Stomach (tissue), 9 donors: ENCODE measurements around the gene PLCH1. TPM values are rescaled to one million over a fixed set of nuclear protein-coding genes. Genes with fewer than 3 reads are reported as not detected.

Experiments
- DNase-seq, 2 donors: peaks; one replicate each; pipeline versions ENCODE4 v3.0.0 to v3.0.0-alpha.2; 2013 to 2019
- H3K27ac ChIP-seq, 5 donors: fragments of 200-600 bp in 4 of 5; sonication (generic) in 4 of 5; one replicate each; pipeline ENCODE4 v1.5.1; 2013 to 2019; ENCODE audit warnings: mild to moderate bottlenecking in 1 of 5, moderate library complexity in 1 of 5
- H3K27me3 ChIP-seq, 3 donors: fragments of 200-600 bp; sonication (generic); one replicate each; pipeline ENCODE4 v1.5.1; 2017 to 2019; ENCODE audit warnings: mixed run types in 1 of 3
- H3K36me3 ChIP-seq, 4 donors: fragments of 200-600 bp; sonication (generic); 1 replicate in 3 of 4; 2 replicates in 1 of 4; pipeline ENCODE4 v1.5.1; 2016 to 2019
- H3K4me1 ChIP-seq, 4 donors: fragments of 200-600 bp; sonication (generic); one replicate each; pipeline ENCODE4 v1.5.1; 2016 to 2019
- H3K4me3 ChIP-seq, 4 donors: fragments of 200-600 bp; sonication (generic) in 3 of 4; one replicate each; pipeline ENCODE4 v1.5.1; 2016 to 2019; ENCODE audit warnings: mild to moderate bottlenecking in 1 of 4
- H3K9me3 ChIP-seq, 4 donors: fragments of 200-600 bp; sonication (generic); one replicate each; pipeline ENCODE4 v1.5.1; 2016 to 2019
- CTCF ChIP-seq, 7 experiments: fragments of 450-650 bp in 4 of 7; fragments of 200-600 bp in 3 of 7; sonication (generic) in 3 of 7; IDR thresholded peaks; one replicate each; pipeline ENCODE4 v1.5.1; 2016 to 2019; ENCODE audit warnings: antibody characterized with exemption in 7 of 7, control low read depth in 2 of 7, mild to moderate bottlenecking in 1 of 7
- EP300 ChIP-seq: sonication (generic); formaldehyde crosslinking; IDR thresholded peaks from one replicate; pipeline ENCODE4 v1.6.1; 2017; ENCODE audit warnings: antibody characterized with exemption
- POLR2A ChIP-seq, 4 donors: fragments of 450-650 bp; IDR thresholded peaks; one replicate each; pipeline ENCODE4 v1.6.1; 2016; ENCODE audit warnings: antibody characterized with exemption in 4 of 4, control low read depth in 2 of 4, mild to moderate bottlenecking in 1 of 4, moderate library complexity in 1 of 4
- POLR2AphosphoS5 ChIP-seq, 3 donors: sonication (generic); formaldehyde crosslinking; IDR thresholded peaks; one replicate each; pipeline ENCODE4 v1.6.1; 2016; ENCODE audit warnings: antibody characterized with exemption in 3 of 3
- WGBS, 5 donors: extraction: QIAGEN DNeasy Blood & Tissue Kit in 3 of 5; methylation state at CpG; one replicate each; pipeline versions ENCODE4 v1.1.5 to v1.1.7; 2013 to 2018; 5-methylcytosine and 5-hydroxymethylcytosine counted together
- intact Hi-C: fragments of 100-400 bp; cut with DNase I; formaldehyde crosslinking; loops from one replicate; pipeline ENCODE4 v1.15.1; 2023; ENCODE audit warnings: low total_unique reads
- polyA plus RNA-seq, 3 donors: library from polyadenylated mRNA; stranded (reverse); fragments of 200-250 nt; gene quantifications; one replicate each; pipeline ENCODE4 v1.2.3, GENCODE V29; 2013
- total RNA-seq, 5 donors: library from RNA; depleted of rRNA; stranded (reverse); fragments of >200 nt; gene quantifications; one replicate each; pipeline versions ENCODE4 v1.1.0 to v1.2.3, GENCODE V29; 2014 to 2016
- donor health status: healthy with polysubstance abuse.
- donor health status: Bipolar disorder and iron deficiency.
- donor health status: healthy.

Gene PLCH1
- total and polyA plus RNA-seq, 8 donors: 0.75 to 18.8 (median 3.3) TPM

GRCh38 chr3:155560135-155560534 lies 184.7 kb downstream of the PLCH1 start:
- DNase-seq: peak in 1 of 2 donors; percentile 6
- Histone ChIP-seq H3K9me3 (no peaks in the 10 kb centered on the region), H3K27me3 (no peaks in the 10 kb centered on the region), H3K4me1 (peaks cover 5 to 14% (median 10%) of the 10 kb centered on the region in 4 donors), H3K27ac (no peak overlapping the region), H3K36me3 (no peaks in the 10 kb centered on the region), H3K4me3 (no peak overlapping the region)
- TF ChIP-seq EP300: no peak
- no peak for TF ChIP-seq CTCF (IDR thresholded peaks at IDR 0.05)
- no peak for TF ChIP-seq POLR2A (IDR thresholded peaks at IDR 0.05)
- TF ChIP-seq POLR2AphosphoS5 (IDR thresholded peaks at IDR 0.05): no peak
- WGBS, 5 donors: 81 to 91% (median 88%) methylated on average over 1 of the region's 1 CpG
- intact Hi-C loops: no loop called here

DNA sequence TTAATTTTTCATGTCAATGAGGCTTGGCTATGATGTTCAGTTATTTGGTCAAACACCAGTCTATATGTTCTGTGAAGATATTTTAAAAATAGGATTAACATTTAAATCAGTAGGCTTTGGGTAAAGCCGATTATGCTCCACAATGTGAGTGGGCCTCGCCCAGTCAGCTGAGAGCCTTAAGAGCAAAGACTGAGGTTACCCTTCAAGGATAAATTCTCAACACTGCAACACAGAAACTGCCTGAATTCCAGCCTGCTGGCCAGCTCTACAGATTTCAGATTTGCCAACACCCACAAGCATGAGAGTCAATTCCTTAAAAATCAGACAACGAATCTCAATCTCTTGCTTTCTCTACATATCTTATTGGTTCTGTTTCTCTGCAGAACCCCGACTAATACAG lies 188.3 kb downstream of the PLCH1 start:
- DNase-seq: peak in 1 of 2 donors; percentile 48

GRCh38 chr3:155555479-155556060 lies 189.3 kb downstream of the PLCH1 start:
- no peaks in the 10 kb centered on the region for H3K9me3 ChIP-seq
- no peaks in the 10 kb centered on the region for H3K27me3 ChIP-seq
- H3K36me3 ChIP-seq: peaks cover 0 to 7% (median 0%) of the 10 kb centered on the region in 4 donors

More for the DNA sequence above, 188.3 kb downstream of the PLCH1 start:
- no peak overlapping the region for H3K27ac ChIP-seq
- no peaks in the 10 kb centered on the region for H3K9me3 ChIP-seq
- H3K27me3 ChIP-seq: no peaks in the 10 kb centered on the region
- H3K4me1 ChIP-seq: peaks cover 5 to 16% (median 12%) of the 10 kb centered on the region in 4 donors
- peaks cover 0 to 7% (median 0%) of the 10 kb centered on the region in 4 donors for H3K36me3 ChIP-seq
- intact Hi-C loops: no loop called here
- H3K4me3 ChIP-seq: no peak overlapping the region
- 42 to 74% (median 59%) methylated on average over 4 of the region's 4 CpGs for WGBS, 5 donors
- no peak for TF ChIP-seq CTCF (IDR thresholded peaks at IDR 0.05)
- no peak for TF ChIP-seq POLR2A (IDR thresholded peaks at IDR 0.05)
- no peak for TF ChIP-seq POLR2AphosphoS5 (IDR thresholded peaks at IDR 0.05)
- TF ChIP-seq EP300: no peak

More at GRCh38 chr3:155555479-155556060, 189.3 kb downstream of the PLCH1 start:
- peaks cover 5 to 16% (median 12%) of the 10 kb centered on the region in 4 donors for H3K4me1 ChIP-seq
- H3K4me3 ChIP-seq: no peak overlapping the region
- WGBS, 5 donors: 17 to 47% (median 32%) methylated on average over 2 of the region's 2 CpGs
- intact Hi-C loops: no loop called here
- DNase-seq: peak in 1 of 2 donors; percentile 42
- peak overlapping the region in 4 of 5 donors; percentile 6 to 46 (median 24) for H3K27ac ChIP-seq
- TF ChIP-seq CTCF (IDR thresholded peaks at IDR 0.05) (no peak), EP300 (no peak), POLR2A (IDR thresholded peaks at IDR 0.05) (no peak), POLR2AphosphoS5 (IDR thresholded peaks at IDR 0.05) (no peak)
